ENCODE results near the gene CIITA.
"Not testable (repeated sequence)": the region's sequence is repeated elsewhere in the genome, so short reads cannot be mapped to it uniquely, and the experiment has no call there.

Gene CIITA

DNA sequence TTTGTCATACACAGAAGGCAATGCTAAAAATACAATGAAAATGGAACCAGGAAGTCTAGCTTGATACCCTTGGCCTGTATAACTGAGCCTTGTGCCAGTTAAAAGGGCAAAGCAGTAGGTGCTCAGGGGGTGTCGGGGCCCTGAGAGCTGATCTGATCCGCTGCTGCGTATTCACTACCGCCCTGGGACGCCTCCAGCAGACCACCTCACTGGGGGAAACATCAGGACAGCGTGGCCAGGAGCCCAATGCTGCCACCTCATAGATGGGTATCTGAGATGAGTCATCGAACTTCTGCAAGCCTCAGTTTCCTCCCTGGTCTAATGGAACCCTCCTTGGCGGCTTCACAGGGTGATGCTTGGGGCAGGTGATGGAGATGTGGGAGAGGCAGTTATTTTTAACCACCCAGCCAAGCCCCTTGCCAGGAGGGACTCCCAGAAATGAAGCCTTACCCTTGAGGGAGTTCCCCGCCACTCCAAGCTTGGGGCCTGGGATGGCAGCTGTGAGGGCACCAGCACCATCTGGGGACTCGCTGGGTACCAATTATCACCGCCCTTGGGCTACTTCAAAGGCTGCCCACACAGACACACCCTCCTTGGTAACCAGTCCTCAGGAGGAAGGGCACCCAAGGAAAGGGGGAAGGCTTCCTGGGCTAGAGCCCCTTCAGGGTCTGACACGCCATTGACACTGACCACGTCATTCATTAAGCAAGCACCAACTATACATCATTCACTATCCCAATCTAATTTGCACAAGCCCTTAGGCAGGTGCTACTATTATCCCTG, 57.5 kb downstream of the CIITA start:
- Mint-ChIP-seq H3K4me1 (ENCODE audit: low read depth in 2 of 2) (peaks cover 53 to 62% of the 10 kb centered on the region in 2 donors), H3K36me3 (ENCODE audit: insufficient read depth) (peaks cover 6% of the 10 kb centered on the region), H3K27ac (peak overlapping the region in 1 of 2 donors; percentile 25), H3K4me3 (no peak overlapping the region), H3K9me3 (no peaks in the 10 kb centered on the region), H3K27me3 (no peaks in the 10 kb centered on the region)
- DNase-seq = no peak
- ATAC-seq (replicated peaks) = no peak

DNA sequence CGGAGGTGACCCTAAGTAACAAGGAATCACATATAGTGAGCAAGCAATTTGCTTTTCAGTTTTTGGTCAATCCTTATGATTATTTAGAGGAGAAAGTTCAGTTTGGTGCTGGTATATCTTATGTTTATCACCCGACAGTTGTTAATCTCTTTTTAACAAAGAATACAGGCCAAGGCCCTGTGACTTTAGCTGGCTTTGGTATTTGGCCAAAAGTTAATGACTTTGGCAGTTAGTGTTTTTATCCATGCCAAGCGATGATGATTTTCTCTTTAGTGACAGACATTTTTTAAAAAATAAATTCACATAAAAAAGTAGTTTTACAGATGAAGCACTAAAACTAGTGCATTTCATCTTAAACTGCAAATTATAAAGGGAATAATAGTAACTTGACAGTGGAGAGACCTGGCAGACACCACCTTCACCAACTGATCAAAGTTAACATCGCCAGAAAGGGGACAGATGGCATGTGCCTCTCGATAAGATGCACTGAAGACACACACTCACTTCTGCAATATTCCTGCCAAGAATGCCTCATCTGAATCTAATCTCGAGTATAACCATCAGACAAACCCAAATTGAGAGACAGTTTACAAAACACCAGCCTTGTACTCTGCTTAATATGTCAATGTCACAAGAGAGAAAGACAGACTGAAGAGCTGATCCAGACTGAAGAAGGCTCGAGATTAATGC, 58.4 kb downstream of the CIITA start:
- no peak for ATAC-seq (replicated peaks)
- Mint-ChIP-seq H3K27ac (no peak overlapping the region), H3K4me1 (ENCODE audit: low read depth in 2 of 2) (peaks cover 56 to 66% of the 10 kb centered on the region in 2 donors), H3K27me3 (no peaks in the 10 kb centered on the region), H3K36me3 (ENCODE audit: insufficient read depth) (peaks cover 6% of the 10 kb centered on the region), H3K9me3 (no peaks in the 10 kb centered on the region), H3K4me3 (peak overlapping the region; percentile 4 to 80)
- no peak for DNase-seq

DNA sequence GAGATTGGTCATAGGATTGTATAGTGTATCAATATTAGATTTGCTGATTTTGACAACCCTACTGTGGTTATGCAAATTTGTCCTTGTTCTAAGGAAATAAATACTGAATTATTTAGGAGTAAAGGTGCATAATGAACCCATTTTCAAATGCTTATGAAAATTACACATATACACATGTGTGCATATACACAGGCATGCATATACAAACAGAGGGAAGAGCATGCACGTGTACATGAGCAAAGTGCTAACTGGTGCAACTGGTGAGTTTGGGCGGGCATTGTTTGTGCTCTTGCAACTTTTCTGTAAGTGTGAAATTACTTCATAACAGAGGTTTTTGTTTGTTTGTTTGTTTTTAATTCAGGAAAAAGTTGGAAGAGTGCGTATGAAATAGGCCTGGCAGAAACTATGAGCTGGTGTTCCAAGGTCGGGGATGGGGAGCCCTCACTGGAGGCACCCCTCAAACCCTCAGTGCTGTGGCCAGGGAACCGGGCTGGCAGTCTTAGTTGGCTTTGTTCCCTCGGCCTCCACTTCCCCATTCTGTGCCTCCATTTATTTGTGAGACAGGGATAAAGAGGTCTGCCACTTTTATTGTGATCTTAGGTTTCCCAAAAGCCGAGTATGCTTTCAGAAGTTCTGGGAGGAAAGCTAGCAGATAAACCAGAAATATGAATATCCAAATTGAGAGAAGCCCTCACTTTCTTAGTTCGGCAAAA, 59.4 kb downstream of the CIITA start:
- H3K36me3 Mint-ChIP-seq (ENCODE audit: insufficient read depth) = peaks cover 8% of the 10 kb centered on the region
- peak overlapping the region; percentile 80 to 96 for H3K4me3 Mint-ChIP-seq

DNA sequence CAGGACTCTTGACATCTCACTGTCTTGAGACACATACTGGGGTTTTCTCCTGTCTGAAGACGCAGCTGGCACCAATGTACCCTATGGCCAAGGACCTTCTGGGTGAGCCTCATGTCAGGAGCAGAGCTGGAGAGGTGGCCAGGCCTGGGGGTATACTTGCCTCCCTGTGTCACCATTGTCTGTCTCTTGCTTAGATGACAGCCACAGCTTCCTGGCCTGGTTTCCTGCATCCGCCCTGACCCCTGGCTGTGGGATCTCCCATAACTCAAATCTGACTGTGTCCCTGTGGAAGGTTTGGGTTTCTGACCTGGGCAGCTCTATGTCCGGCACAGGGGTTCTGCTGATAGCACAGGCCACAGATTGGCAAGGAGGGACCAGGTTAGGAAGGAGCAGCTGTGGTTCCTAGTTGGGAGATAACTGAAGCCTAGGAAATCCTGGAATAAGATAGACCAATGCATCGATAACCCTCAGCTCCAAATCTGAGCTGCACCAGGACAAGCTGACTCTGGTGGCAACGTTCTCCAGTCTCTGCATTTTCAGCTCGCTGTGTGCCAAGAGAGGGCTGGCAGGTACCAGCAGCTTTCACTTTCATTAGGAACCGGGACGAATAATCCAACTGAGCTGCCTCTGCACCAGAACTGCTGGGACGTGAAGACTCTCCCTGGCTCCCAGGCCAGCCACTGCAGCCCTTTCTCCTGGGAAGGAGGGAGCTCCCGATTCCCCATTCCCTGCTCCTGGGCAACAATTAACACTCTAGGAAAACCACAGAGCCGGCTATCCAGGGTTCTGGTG, 60.3 kb downstream of the CIITA start:
- H3K36me3 Mint-ChIP-seq (ENCODE audit: insufficient read depth) = peaks cover 8% of the 10 kb centered on the region
- H3K4me3 Mint-ChIP-seq = peak overlapping the region; percentile 80 to 96
- peaks cover 67 to 73% of the 10 kb centered on the region in 2 donors for H3K4me1 Mint-ChIP-seq (ENCODE audit: low read depth in 2 of 2)
- no peaks in the 10 kb centered on the region for H3K27me3 Mint-ChIP-seq
- DNase-seq (no peak), ATAC-seq (replicated peaks) (peak; percentile 16)
- peak overlapping the region; percentile 69 to 74 for H3K27ac Mint-ChIP-seq
- no peaks in the 10 kb centered on the region for H3K9me3 Mint-ChIP-seq

More for the DNA sequence above, 59.4 kb downstream of the CIITA start:
- H3K4me1 Mint-ChIP-seq (ENCODE audit: low read depth in 2 of 2) = peaks cover 67 to 71% of the 10 kb centered on the region in 2 donors
- H3K9me3 Mint-ChIP-seq = no peaks in the 10 kb centered on the region
- no peaks in the 10 kb centered on the region for H3K27me3 Mint-ChIP-seq
- DNase-seq = no peak
- peak overlapping the region in 1 of 2 donors; percentile 69 for H3K27ac Mint-ChIP-seq
- ATAC-seq (replicated peaks) = no peak

DNA sequence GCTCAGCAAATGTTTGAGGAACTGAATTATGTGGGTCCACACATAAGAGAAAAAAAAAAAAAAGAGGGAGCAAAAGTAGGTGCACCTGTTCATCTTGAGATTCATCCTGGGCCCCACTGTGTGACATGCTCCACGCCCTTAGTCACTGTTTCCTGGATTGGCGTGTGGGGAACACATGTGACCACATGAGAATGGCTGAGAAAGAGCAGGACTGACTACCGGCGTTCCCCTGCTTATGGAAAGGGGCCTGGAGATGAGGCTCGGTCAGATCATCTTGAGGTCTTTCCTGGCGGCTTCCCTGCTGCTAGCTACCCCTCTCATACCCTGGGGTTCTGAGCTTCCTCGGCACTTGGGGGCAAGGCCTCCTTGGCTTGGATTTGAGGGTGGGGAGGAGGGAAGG, 61.3 kb downstream of the CIITA start:
- Mint-ChIP-seq H3K9me3 (no peaks in the 10 kb centered on the region), H3K27ac (peak overlapping the region; percentile 69 to 74), H3K27me3 (no peaks in the 10 kb centered on the region), H3K4me1 (ENCODE audit: low read depth in 2 of 2) (peaks cover 71% of the 10 kb centered on the region in 2 donors), H3K4me3 (peak overlapping the region; percentile 80 to 96), H3K36me3 (ENCODE audit: insufficient read depth) (peaks cover 8% of the 10 kb centered on the region)
- DNase-seq (no peak), ATAC-seq (replicated peaks) (no peak)

DNA sequence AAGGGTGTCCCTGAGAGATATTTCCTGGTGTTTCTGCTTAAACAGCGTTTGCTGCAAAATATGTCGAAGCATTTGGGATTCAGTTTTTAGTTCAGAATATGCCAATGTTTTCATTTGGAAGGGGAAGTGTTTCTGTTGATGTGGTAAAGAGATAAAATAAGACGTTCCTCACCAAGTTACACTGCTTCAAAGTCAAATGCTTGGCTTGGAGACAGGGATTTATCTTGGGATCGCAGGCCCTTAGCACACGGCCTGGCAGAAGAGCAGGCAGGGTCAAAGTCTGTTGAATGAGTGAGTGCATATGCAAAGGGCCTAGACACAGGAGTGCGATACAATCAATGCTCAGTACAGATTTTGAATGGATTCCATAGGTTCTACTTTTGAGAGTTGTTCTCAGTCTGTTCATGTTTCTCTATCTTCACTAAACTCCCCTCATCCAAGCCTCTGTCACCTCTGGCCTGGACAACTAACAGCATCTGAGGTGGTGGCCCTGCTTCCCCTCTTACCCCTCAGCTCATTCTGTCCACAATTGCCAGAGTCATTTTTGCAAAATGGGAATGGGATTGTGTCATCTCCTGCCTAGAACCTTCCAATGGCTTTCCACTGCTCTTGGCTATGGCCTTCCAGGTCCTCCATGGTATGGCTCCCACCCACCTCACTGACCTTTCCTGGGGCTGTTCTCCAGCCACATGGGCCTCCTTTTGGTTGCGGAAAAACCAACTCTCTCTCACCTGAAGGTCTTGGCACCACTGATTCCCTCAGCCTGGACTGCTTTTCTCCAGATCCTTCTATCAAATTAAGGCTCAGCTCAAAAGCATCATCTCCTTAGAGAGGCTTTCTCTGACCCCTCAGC, 62.0 kb downstream of the CIITA start:
- H3K9me3 Mint-ChIP-seq = no peaks in the 10 kb centered on the region
- H3K27ac Mint-ChIP-seq = peak overlapping the region; percentile 69 to 74
- H3K4me3 Mint-ChIP-seq = peak overlapping the region; percentile 93 to 96
- DNase-seq = no peak
- ATAC-seq (replicated peaks) = no peak
- H3K36me3 Mint-ChIP-seq (ENCODE audit: insufficient read depth) = peaks cover 8% of the 10 kb centered on the region
- no peaks in the 10 kb centered on the region for H3K27me3 Mint-ChIP-seq
- H3K4me1 Mint-ChIP-seq (ENCODE audit: low read depth in 2 of 2) = peaks cover 64 to 69% of the 10 kb centered on the region in 2 donors

DNA sequence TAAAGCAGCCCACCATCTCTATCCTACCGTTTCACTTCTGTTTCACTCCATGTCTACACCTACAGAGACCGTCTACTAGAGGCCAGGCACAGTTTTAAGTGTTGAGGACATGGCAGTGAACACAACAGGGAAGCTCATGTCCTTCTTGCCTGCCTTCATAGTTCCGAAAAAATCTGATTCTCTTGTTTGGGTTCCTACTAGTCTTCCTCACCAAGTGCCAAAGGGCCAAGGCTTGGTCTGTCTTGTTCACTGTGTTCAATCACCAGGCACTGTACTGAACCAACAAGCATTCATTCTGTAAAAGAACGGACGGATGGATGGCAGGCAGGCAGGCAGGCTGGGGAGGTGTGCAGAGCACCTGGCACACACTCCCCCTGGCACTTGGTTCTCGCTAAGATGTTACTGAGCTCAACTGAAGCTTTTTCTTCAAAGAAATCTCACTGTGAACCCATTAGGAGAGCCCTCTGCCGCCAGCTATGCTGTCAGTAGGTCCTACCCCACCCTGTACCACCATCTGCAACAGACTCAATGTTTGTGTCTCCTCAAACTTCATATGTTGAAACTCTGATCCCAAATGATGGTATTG, 62.7 kb downstream of the CIITA start:
- peak overlapping the region in 1 of 2 donors; percentile 24 for H3K27ac Mint-ChIP-seq
- no peak for DNase-seq
- peaks cover 11% of the 10 kb centered on the region for H3K36me3 Mint-ChIP-seq (ENCODE audit: insufficient read depth)
- peak overlapping the region; percentile 93 to 96 for H3K4me3 Mint-ChIP-seq
- no peaks in the 10 kb centered on the region for H3K9me3 Mint-ChIP-seq
- peaks cover 63 to 72% of the 10 kb centered on the region in 2 donors for H3K4me1 Mint-ChIP-seq (ENCODE audit: low read depth in 2 of 2)
- H3K27me3 Mint-ChIP-seq = no peaks in the 10 kb centered on the region
- no peak for ATAC-seq (replicated peaks)

DNA sequence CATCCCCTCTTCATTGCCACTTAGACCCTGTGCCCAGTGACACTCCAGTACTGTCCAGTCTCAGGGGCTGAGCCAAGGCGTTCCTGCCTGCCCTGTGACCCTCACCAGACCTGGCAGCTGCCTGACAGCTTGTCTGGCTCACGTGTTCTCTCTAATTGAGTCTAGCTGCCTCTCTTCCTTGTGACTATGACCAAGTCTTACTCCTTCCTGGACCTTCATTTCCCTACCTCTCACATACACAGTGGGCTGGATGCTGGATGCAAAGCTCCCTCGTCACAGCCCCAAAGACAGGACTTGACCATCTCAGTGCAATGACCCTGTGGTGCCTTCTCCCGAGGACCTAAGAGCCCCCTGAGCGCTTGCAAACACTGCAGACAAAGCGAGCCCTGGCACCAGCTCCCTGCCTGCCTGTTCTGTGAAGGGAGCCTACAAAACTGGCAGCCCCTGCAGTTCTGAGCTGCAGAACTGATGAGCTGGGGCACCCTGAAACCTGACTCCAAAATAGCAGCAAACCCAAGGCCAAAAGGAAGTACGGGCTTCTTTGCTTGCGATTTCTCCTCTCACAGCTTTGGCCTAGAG, 63.6 kb downstream of the CIITA start:
- ATAC-seq (replicated peaks) (no peak), DNase-seq (no peak)
- H3K4me3 Mint-ChIP-seq = peak overlapping the region; percentile 93 to 96
- peak overlapping the region; percentile 58 to 92 for H3K27ac Mint-ChIP-seq
- H3K9me3 Mint-ChIP-seq = no peaks in the 10 kb centered on the region
- peaks cover 11% of the 10 kb centered on the region for H3K36me3 Mint-ChIP-seq (ENCODE audit: insufficient read depth)
- no peaks in the 10 kb centered on the region for H3K27me3 Mint-ChIP-seq
- H3K4me1 Mint-ChIP-seq (ENCODE audit: low read depth in 2 of 2) = peaks cover 66 to 76% of the 10 kb centered on the region in 2 donors

DNA sequence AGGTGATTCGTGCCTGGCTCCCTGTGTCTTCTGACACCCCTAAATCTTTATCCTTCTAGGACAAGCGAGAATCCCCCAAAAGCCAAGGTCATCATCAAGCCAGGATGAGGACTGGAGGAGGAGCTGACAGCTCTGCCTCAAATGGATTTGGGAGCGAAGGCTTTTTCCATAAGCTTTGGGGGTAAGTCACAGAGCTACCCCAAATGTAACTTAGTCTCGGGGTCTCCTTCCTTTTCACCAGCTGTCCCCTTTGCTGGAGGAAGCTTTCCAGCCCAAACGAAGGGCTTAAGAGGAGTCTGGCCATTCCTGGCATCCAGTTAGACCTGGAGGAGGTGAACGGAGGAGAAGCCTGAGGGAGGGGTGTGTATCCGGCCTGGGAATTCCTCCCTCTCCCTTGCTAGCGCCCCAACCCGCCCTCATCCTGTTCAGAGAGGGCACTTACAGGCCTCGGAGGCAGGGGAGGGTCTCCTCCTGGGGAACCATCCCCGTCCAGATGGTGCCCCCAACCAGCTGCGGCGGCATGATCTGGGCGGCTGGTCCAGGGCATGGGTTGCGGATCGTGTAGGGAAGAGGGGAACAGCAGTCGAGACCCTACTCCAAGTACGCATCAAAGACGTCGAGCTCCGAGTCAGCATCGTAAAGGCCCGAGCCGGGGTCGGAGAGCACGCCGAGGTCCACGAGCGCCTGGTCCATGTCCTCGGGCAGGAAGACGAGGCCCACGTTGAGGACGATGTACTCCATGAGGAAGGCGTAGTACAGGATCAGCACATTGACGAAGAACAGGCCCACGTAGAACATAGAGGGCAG, 64.3 kb downstream of the CIITA start:
- DNase-seq (no peak), ATAC-seq (replicated peaks) (no peak)
- H3K9me3 Mint-ChIP-seq = no peaks in the 10 kb centered on the region
- no peaks in the 10 kb centered on the region for H3K27me3 Mint-ChIP-seq
- H3K4me1 Mint-ChIP-seq (ENCODE audit: low read depth in 2 of 2) = peaks cover 68 to 76% of the 10 kb centered on the region in 2 donors
- peaks cover 11% of the 10 kb centered on the region for H3K36me3 Mint-ChIP-seq (ENCODE audit: insufficient read depth)
- peak overlapping the region; percentile 93 to 96 for H3K4me3 Mint-ChIP-seq
- peak overlapping the region; percentile 58 to 92 for H3K27ac Mint-ChIP-seq

DNA sequence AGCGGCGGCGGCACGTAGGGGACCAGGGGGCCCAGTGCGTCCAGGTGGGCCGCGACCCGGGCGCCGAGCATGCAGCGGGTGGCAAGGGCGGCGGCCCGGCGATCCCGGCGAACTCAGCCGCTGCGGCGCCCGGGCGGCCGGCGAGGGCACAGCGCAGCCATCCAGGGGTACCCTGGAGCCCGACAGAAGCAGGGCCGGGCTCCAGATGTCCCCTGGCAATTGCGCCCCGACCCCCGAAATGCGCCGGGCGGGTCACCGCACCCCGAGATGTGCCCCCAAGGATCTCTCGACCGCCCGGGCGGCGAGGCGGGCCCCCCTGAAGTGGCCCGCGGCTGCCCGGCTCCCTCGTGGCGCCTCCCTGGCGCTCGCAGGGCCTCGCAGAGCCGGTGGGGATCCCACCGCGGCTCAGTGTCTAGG, 64.9 kb downstream of the CIITA start:
- not testable (repeated sequence) for H3K27me3 Mint-ChIP-seq

More for the DNA sequence above, 64.9 kb downstream of the CIITA start:
- not testable (repeated sequence) for DNase-seq; H3K9me3 Mint-ChIP-seq; H3K36me3 Mint-ChIP-seq (ENCODE audit: insufficient read depth)
- ATAC-seq (replicated peaks) = peak; percentile 5
- Mint-ChIP-seq H3K4me3 (peak overlapping the region; percentile 93 to 96), H3K27ac (peak overlapping the region; percentile 58 to 92), H3K4me1 (ENCODE audit: low read depth in 2 of 2) (peaks cover 63 to 75% of the 10 kb centered on the region in 2 donors)
